Measurements from ENCODE around the gene SLC15A4.

DNA sequence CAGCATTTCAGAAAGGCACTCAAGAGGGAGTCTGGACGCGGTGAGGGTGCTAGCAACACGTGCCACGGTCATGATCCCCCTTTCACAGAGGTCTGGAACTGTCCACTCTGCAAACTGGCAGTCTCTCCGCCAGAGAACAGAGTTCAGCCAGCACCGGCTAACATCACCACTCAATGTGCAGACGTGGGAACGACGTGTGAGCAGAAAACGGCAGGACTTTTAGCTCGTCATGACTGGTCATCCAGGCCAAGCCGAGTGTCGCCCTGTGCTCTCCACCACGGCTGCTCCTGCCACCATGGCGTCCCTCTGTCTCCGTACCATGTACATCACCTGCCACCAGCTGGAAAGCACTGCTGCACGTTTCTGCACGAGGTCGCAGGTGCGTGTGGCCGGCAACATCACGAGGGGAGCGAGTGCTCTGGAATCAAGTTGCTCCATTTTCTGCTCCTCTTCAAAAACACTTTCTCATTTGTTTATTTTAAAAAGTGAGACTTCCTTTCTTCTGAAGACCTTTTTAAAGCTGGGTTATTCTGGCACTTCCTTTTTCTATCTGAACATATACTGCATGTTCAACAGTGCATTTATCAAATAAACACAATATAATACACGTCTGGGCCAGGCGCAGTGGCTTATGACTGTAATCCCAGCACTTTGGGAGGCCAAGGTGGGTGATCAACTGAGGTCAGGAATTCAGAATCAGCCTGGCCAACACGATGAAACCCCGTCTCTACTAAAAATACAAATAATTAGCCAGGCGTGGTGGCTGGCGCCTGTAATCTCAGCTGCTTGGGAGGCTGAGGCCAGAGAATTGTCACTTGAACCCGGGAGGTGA is 28.0 kb downstream of the SLC15A4 start:
- TF ChIP-seq, protein P1, sequence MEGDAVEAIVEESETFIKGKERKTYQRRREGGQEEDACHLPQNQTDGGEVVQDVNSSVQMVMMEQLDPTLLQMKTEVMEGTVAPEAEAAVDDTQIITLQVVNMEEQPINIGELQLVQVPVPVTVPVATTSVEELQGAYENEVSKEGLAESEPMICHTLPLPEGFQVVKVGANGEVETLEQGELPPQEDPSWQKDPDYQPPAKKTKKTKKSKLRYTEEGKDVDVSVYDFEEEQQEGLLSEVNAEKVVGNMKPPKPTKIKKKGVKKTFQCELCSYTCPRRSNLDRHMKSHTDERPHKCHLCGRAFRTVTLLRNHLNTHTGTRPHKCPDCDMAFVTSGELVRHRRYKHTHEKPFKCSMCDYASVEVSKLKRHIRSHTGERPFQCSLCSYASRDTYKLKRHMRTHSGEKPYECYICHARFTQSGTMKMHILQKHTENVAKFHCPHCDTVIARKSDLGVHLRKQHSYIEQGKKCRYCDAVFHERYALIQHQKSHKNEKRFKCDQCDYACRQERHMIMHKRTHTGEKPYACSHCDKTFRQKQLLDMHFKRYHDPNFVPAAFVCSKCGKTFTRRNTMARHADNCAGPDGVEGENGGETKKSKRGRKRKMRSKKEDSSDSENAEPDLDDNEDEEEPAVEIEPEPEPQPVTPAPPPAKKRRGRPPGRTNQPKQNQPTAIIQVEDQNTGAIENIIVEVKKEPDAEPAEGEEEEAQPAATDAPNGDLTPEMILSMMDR (IDR thresholded peaks at IDR 0.05; ENCODE audit: low read depth, low read length): no peak
- TF ChIP-seq EZH2phosphoT487 (IDR thresholded peaks at IDR 0.05; ENCODE audit: low read depth): no peak

All from OCI-LY3 (cell line).